Fibroblast of villous mesenchyme (primary cell): ENCODE data around the gene IRF2BP1. TPM values are rescaled to one million over a fixed set of nuclear protein-coding genes. Genes with fewer than 3 reads are reported as not detected.

Source experiments
- total RNA-seq: library from RNA; depleted of rRNA; stranded (reverse); fragments of >200 nt; gene quantifications from 2 replicates; pipeline ENCODE4 v1.2.3, GENCODE V29; 2012

Gene IRF2BP1
- total RNA-seq, 1 donor = 26.3 TPM

Other genes with a start within 250 kb of the IRF2BP1 start
- 17.7 and 31.5 TPM in 2 replicates for gene EML2, start 246.7 kb downstream of the IRF2BP1 start, total RNA-seq
- 0.32 TPM in 1 of 2 replicates, not detected in the other for gene GIPR, start 217.9 kb downstream of the IRF2BP1 start, total RNA-seq
- gene SNRPD2, start 194.2 kb downstream of the IRF2BP1 start, total RNA-seq = 191 and 217 TPM in 2 replicates
- 28.0 and 29.8 TPM in 2 replicates for gene QPCTL, start 193.5 kb downstream of the IRF2BP1 start, total RNA-seq
- gene FBXO46, start 155.2 kb downstream of the IRF2BP1 start, total RNA-seq = 7.4 and 12.5 TPM in 2 replicates
- gene MEIOSIN, start 152.7 kb downstream of the IRF2BP1 start, total RNA-seq = not detected in 2 replicates
- gene SIX5, start 116.9 kb downstream of the IRF2BP1 start, total RNA-seq = 8.4 and 8.6 TPM in 2 replicates
- gene DMPK, start 103.7 kb downstream of the IRF2BP1 start, total RNA-seq = 46.4 and 53.1 TPM in 2 replicates
- 53.5 and 54.8 TPM in 2 replicates for gene DMWD, start 93.3 kb downstream of the IRF2BP1 start, total RNA-seq
- under 0.01 and 0.32 TPM in 2 replicates for gene RSPH6A, start 70.8 kb downstream of the IRF2BP1 start, total RNA-seq
- gene SYMPK, start 23.0 kb downstream of the IRF2BP1 start, total RNA-seq = 37.1 and 38.7 TPM in 2 replicates
- not detected in 2 replicates for gene FOXA3, start 21.8 kb downstream of the IRF2BP1 start, total RNA-seq
- 2.6 TPM in 2 replicates for gene MYPOP, start 16.5 kb upstream of the IRF2BP1 start, total RNA-seq
- gene NANOS2, start 28.6 kb upstream of the IRF2BP1 start, total RNA-seq = not detected in 2 replicates
- not detected in 2 replicates for gene NOVA2, start 87.7 kb upstream of the IRF2BP1 start, total RNA-seq
- 3.9 and 6.1 TPM in 2 replicates for gene CCDC61, start 109.3 kb upstream of the IRF2BP1 start, total RNA-seq
- not detected in 2 replicates for gene PGLYRP1, start 136.9 kb upstream of the IRF2BP1 start, total RNA-seq
- not detected in 2 replicates for gene IGFL4, start 154.9 kb upstream of the IRF2BP1 start, total RNA-seq
- gene IGFL3, start 238.5 kb upstream of the IRF2BP1 start, total RNA-seq = not detected in 2 replicates